Endothelial cell of umbilical vein (primary cell): ENCODE measurements around the gene CAMK2G. TPM values are rescaled to one million over a fixed set of nuclear protein-coding genes. Genes with fewer than 3 reads are reported as not detected.

Experiments used
- BruUV-seq: library from RNA; stranded (reverse); fragments of 400-500 nt; replicated peaks from 2 replicates; lab custom pipeline; 2021; lab: Mats Ljungman, UMichigan
- CTCF ChIA-PET: fragments of 300-600, 350-600 bp; sonication (Branson Sonifier 250); formaldehyde crosslinking; loops from one replicate; lab custom pipeline; 2021; ENCODE audit warnings: antibody characterized with exemption, inconsistent platforms; lab: Charles Lee
- POLR2A ChIA-PET: fragments of 300-600, 350-600 bp; sonication (Branson Sonifier 250); formaldehyde crosslinking; loops from one replicate; lab custom pipeline; 2021; ENCODE audit warnings: antibody characterized with exemption, inconsistent platforms; lab: Charles Lee
- DNase-seq: peaks from one replicate; pipeline ENCODE4 v3.0.0-alpha.2; 2011; ENCODE audit warnings: low read depth, low spot score
- FAIRE-seq: peaks from 2 replicates; lab custom pipeline; 2011; peaks lifted over from hg19 to GRCh38; lab: Jason Lieb, UNC
- H2AFZ ChIP-seq: 2 replicates; pipeline ENCODE4 v1.6.0; 2012; ENCODE audit warnings: low read depth, low read length, control low read depth, inconsistent platforms
- H3K27ac ChIP-seq: 2 replicates; pipeline ENCODE4 v1.5.1; 2011; ENCODE audit warnings: low read depth, mild to moderate bottlenecking, control low read depth, low read length, moderate library complexity; ENCODE audit not compliant: insufficient read depth
- H3K27me3 ChIP-seq, 2 experiments: 2 replicates each; pipeline versions ENCODE4 v1.6.0 to v1.6.1; 2011; ENCODE audit warnings: low read length in 2 of 2, mixed read lengths in 1 of 2; ENCODE audit not compliant: control insufficient read depth in 2 of 2, insufficient read depth in 2 of 2
- H3K36me3 ChIP-seq, 2 experiments: 2 replicates in 1 of 2; 3 replicates in 1 of 2; pipeline ENCODE4 v1.5.1; 2011; ENCODE audit warnings: low read length in 2 of 2, mild to moderate bottlenecking in 1 of 2, moderate library complexity in 1 of 2; ENCODE audit not compliant: control insufficient read depth in 2 of 2, insufficient read depth in 2 of 2; ENCODE audit errors: extremely low read depth in 1 of 2
- H3K4me1 ChIP-seq: 3 replicates; pipeline ENCODE4 v1.5.1; 2011; ENCODE audit warnings: mild to moderate bottlenecking, low read length; ENCODE audit not compliant: control insufficient read depth, insufficient read depth; ENCODE audit errors: extremely low read depth
- H3K4me2 ChIP-seq: 2 replicates; pipeline ENCODE4 v1.6.1; 2011; ENCODE audit warnings: low read length, control low read depth, mixed read lengths; ENCODE audit not compliant: insufficient read depth
- H3K4me3 ChIP-seq, 3 experiments: fragments of 200-600 bp in 1 of 3; sonication (generic), shearing (Covaris generic) in 1 of 3; replicated peaks in 1 of 3; 2 replicates each; pipeline ENCODE4 v1.5.1; 2011 to 2016; ENCODE audit warnings: control low read depth in 3 of 3, low read length in 3 of 3, mild to moderate bottlenecking in 2 of 3, inconsistent platforms in 1 of 3, low read depth in 1 of 3, moderate library complexity in 1 of 3; ENCODE audit not compliant: insufficient read depth in 1 of 3
- H3K79me2 ChIP-seq: 2 replicates; pipeline ENCODE4 v1.6.0; 2012; ENCODE audit warnings: low read length, inconsistent platforms; ENCODE audit not compliant: control insufficient read depth, insufficient read depth
- H3K9ac ChIP-seq: replicated peaks from 2 replicates; pipeline ENCODE3; 2011; ENCODE audit warnings: low read length, control low read depth; ENCODE audit not compliant: insufficient read depth; ENCODE audit errors: extremely low read depth
- H3K9me1 ChIP-seq: replicated peaks from 3 replicates; pipeline ENCODE4 v1.6.0; 2011; ENCODE audit warnings: mild to moderate bottlenecking, low read length; ENCODE audit not compliant: control insufficient read depth, insufficient read depth; ENCODE audit errors: extremely low read depth
- H3K9me3 ChIP-seq: replicated peaks from 2 replicates; pipeline ENCODE4 v1.5.1; 2012; ENCODE audit warnings: low read length, inconsistent platforms; ENCODE audit not compliant: control insufficient read depth, insufficient read depth
- H4K20me1 ChIP-seq: replicated peaks from 2 replicates; pipeline ENCODE3; 2011; ENCODE audit warnings: mild to moderate bottlenecking, low read length; ENCODE audit not compliant: control insufficient read depth, insufficient read depth; ENCODE audit errors: extremely low read depth
- FOS ChIP-seq: IDR thresholded peaks from 2 replicates; pipeline ENCODE4 v1.6.1; 2011; ENCODE audit warnings: mild to moderate bottlenecking, low read length, moderate library complexity, borderline replicate concordance; ENCODE audit not compliant: insufficient read depth
- GATA2 ChIP-seq: IDR thresholded peaks from 2 replicates; pipeline ENCODE4 v1.7.0; 2011; ENCODE audit warnings: low read depth, mild to moderate bottlenecking, moderate library complexity, mixed read lengths, low read length; ENCODE audit not compliant: insufficient read length, insufficient read depth
- JUN ChIP-seq: IDR thresholded peaks from 2 replicates; pipeline ENCODE4 v1.6.1; 2011; ENCODE audit warnings: borderline replicate concordance, low read depth; ENCODE audit not compliant: insufficient read length, insufficient read depth
- MAX ChIP-seq: IDR thresholded peaks from 2 replicates; pipeline ENCODE4 v1.6.1; 2011; ENCODE audit not compliant: insufficient read depth, insufficient read length
- POLR2A ChIP-seq: IDR thresholded peaks from 2 replicates; pipeline ENCODE4 v1.6.1; 2012; ENCODE audit warnings: low read depth, mild to moderate bottlenecking, control low read depth, low read length
- POLR2AphosphoS5 ChIP-seq: IDR thresholded peaks from 2 replicates; pipeline ENCODE4 v1.6.1; 2012; ENCODE audit warnings: low read depth, mild to moderate bottlenecking, control low read depth, low read length, moderate library complexity; ENCODE audit not compliant: insufficient read depth
- dilution Hi-C: fragments of 300-500 bp; cut with MboI; formaldehyde crosslinking; loops from one replicate; pipeline ENCODE4 v1.15.0; 2019; ENCODE audit warnings: low sequenced_read_pairs; ENCODE audit not compliant: extremely low pct_ligation_motif_present
- intact Hi-C: fragments of 100-400 bp; cut with micrococcal nuclease; formaldehyde crosslinking; loops from one replicate; pipeline ENCODE4 v1.10.0; 2022
- polyA plus RNA-seq, 4 experiments: library from polyadenylated mRNA; depleted of rRNA in 3 of 4; stranded (reverse) in 3 of 4; unstranded in 1 of 4; fragments of >200 nt; gene quantifications; 2 replicates each; pipeline versions ENCODE4 v1.2.1 to v1.2.3, GENCODE V29; 2011 to 2012; ENCODE audit warnings: missing spikeins in 1 of 4
- total RNA-seq: library from RNA; stranded (reverse); gene quantifications from 2 replicates; pipeline ENCODE4 v1.2.3, GENCODE V29; 2021
- TF ChIP-seq, protein P1 (sequence below), 2 donors: IDR thresholded peaks; 1 replicate in 1 of 2; 2 replicates in 1 of 2; pipeline ENCODE4 v1.5.1; 2011; ENCODE audit warnings: low read length in 2 of 2, mild to moderate bottlenecking in 2 of 2, moderate library complexity in 2 of 2, control low read depth in 1 of 2, inconsistent platforms in 1 of 2, low read depth in 1 of 2; ENCODE audit not compliant: insufficient read depth in 1 of 2; ENCODE audit errors: extremely low read depth in 1 of 2

The CAMK2G gene
- total and polyA plus RNA-seq, 2 donors (not counting 3 experiments of a cell fraction or from before 2014, with no cell fraction given) = 27.2 to 33.6 TPM

DNA sequence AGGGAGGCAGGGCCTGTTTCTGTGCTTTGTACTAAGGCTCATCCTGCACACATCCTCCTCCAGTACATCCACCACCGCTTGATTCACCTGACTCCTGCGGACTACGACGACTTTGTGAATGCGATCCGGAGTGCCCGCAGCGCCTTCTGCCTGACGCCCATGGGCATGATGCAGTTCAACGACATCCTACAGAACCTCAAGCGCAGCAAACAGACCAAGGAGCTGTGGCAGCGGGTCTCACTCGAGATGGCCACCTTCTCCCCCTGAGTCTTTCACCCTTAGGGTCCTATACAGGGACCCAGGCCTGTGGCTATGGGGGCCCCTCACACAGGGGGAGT is 73.1 kb downstream of the CAMK2G start:
- POLR2A ChIA-PET = no interaction called here
- H3K9ac ChIP-seq = no peak overlapping the region
- H2AFZ ChIP-seq = no peak overlapping the region
- H3K4me3 ChIP-seq = no peak overlapping the region
- intact Hi-C loops = no loop called here
- TSS peak; percentile 61 for BruUV-seq
- no peak for DNase-seq
- CTCF ChIA-PET = interaction anchor here (1.0 kb wide), 1 partner anchor 9 kb away, joined by 5 read pairs; no protein-coding TSS in a partner anchor
- no peak overlapping the region for H3K27ac ChIP-seq
- TF ChIP-seq JUN (no peak), MAX (no peak)
- H4K20me1 ChIP-seq = no peaks in the 10 kb centered on the region
- no peak for FAIRE-seq
- H3K79me2 ChIP-seq = no peaks in the 10 kb centered on the region
- no peaks in the 10 kb centered on the region for H3K4me1 ChIP-seq
- no peaks in the 10 kb centered on the region for H3K27me3 ChIP-seq
- H3K9me3 ChIP-seq = no peaks in the 10 kb centered on the region
- dilution Hi-C loops = no loop called here
- H3K4me2 ChIP-seq = no peak overlapping the region
- no peaks in the 10 kb centered on the region for H3K9me1 ChIP-seq
- H3K36me3 ChIP-seq = peaks cover 25 to 57% of the 10 kb centered on the region in 2 experiments

- Histone ChIP-seq H2AFZ (no peak overlapping the region), H3K4me1 (no peaks in the 10 kb centered on the region), H3K4me2 (no peak overlapping the region), H3K9ac (no peak overlapping the region), H3K27me3 (no peaks in the 10 kb centered on the region), H3K9me3 (no peaks in the 10 kb centered on the region), H3K36me3 (peaks cover 25 to 59% of the 10 kb centered on the region in 2 experiments), H3K9me1 (no peaks in the 10 kb centered on the region), H3K27ac (no peak overlapping the region), H3K79me2 (no peaks in the 10 kb centered on the region), H3K4me3 (no peak overlapping the region), H4K20me1 (no peaks in the 10 kb centered on the region)
- TF ChIP-seq POLR2AphosphoS5 = no peak
- TF ChIP-seq GATA2 = no peak
- TF ChIP-seq JUN = no peak
- no peak for TF ChIP-seq POLR2A
- TF ChIP-seq, protein P1, sequence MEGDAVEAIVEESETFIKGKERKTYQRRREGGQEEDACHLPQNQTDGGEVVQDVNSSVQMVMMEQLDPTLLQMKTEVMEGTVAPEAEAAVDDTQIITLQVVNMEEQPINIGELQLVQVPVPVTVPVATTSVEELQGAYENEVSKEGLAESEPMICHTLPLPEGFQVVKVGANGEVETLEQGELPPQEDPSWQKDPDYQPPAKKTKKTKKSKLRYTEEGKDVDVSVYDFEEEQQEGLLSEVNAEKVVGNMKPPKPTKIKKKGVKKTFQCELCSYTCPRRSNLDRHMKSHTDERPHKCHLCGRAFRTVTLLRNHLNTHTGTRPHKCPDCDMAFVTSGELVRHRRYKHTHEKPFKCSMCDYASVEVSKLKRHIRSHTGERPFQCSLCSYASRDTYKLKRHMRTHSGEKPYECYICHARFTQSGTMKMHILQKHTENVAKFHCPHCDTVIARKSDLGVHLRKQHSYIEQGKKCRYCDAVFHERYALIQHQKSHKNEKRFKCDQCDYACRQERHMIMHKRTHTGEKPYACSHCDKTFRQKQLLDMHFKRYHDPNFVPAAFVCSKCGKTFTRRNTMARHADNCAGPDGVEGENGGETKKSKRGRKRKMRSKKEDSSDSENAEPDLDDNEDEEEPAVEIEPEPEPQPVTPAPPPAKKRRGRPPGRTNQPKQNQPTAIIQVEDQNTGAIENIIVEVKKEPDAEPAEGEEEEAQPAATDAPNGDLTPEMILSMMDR (IDR thresholded peaks at IDR 0.05; ENCODE audit: extremely low read depth in 1 of 2, insufficient read depth in 1 of 2, low read depth in 1 of 2, low read length in 2 of 2) = no peak
- TF ChIP-seq MAX = no peak
- no peak for TF ChIP-seq FOS
- intact Hi-C loops = no loop called here
- ChIA-PET CTCF (interaction anchor here (1.0 kb wide), 1 partner anchor 10 kb away, joined by 5 read pairs; no protein-coding TSS in a partner anchor), POLR2A (interaction anchor here (0.9 kb wide), 1 partner anchor 10 kb away, joined by 3 read pairs; no protein-coding TSS in a partner anchor)
- dilution Hi-C loops = no loop called here
- DNase-seq (no peak), FAIRE-seq (no peak)
- no TSS peak for BruUV-seq
Measured at GRCh38 chr10:73800560-73801252, 73.6 kb downstream of the CAMK2G start.
